Measurements from ENCODE around the gene S1PR1.

- TF ChIP-seq ZNF569 (CRISPR knock-in tag; IDR thresholded peaks at IDR 0.05; ENCODE audit: borderline replicate concordance), result no peak
- no peak for TF ChIP-seq ZNF24 (IDR thresholded peaks at IDR 0.05)
- TF ChIP-seq GATAD2A (CRISPR knock-in tag; IDR thresholded peaks at IDR 0.05), result no peak
- TF ChIP-seq ESRRA (CRISPR knock-in tag; IDR thresholded peaks at IDR 0.05; ENCODE audit: low read depth), result no peak
- TF ChIP-seq NONO (IDR thresholded peaks at IDR 0.05), result no peak
- TF ChIP-seq NONO (CRISPR knock-in tag; conservative IDR thresholded peaks at IDR 0.05), result no peak
- no peak for TF ChIP-seq TRIM22 (IDR thresholded peaks at IDR 0.05)
- no peak for TF ChIP-seq PCBP2 (optimal IDR thresholded peaks at IDR 0.05; ENCODE audit: low read depth, low read length, poor library complexity, severe bottlenecking)
- no peak for TF ChIP-seq EZH2 (conservative IDR thresholded peaks at IDR 0.05; ENCODE audit: low read depth, low read length)
- TF ChIP-seq POLR2A (IDR thresholded peaks at IDR 0.05; ENCODE audit: insufficient read depth in 1 of 2, low read depth in 2 of 2, low read length in 2 of 2), result no peak
- TF ChIP-seq ISL2 (CRISPR knock-in tag; IDR thresholded peaks at IDR 0.05), result no peak
- TF ChIP-seq NFYC (CRISPR knock-in tag; IDR thresholded peaks at IDR 0.05), result no peak
- no peak for TF ChIP-seq HCFC1 (IDR thresholded peaks at IDR 0.05; ENCODE audit: low read depth, low read length)
- TF ChIP-seq NFATC3 (CRISPR knock-in tag; IDR thresholded peaks at IDR 0.05), result no peak
Observed at GRCh38 chr1:101191049-101191448, 45.8 kb upstream of the S1PR1 start.
